D721Med (cell line): ENCODE results near the gene MOCS2.

Experiments used
- DNase-seq: peaks from one replicate; pipeline ENCODE4 v3.0.0; 2011; ENCODE audit warnings: low spot score; ENCODE audit not compliant: insufficient read length
- FAIRE-seq: peaks from 2 replicates; lab custom pipeline; 2011; peaks lifted over from hg19 to GRCh38; lab: Jason Lieb, UNC
- CTCF ChIP-seq: IDR thresholded peaks from 2 replicates; pipeline ENCODE4 v1.5.1; 2012; ENCODE audit warnings: mild to moderate bottlenecking, control low read depth; ENCODE audit not compliant: insufficient read depth; ENCODE audit errors: missing control alignments

Gene MOCS2

GRCh38 chr5:53069626-53070025, 39.9 kb downstream of the MOCS2 start:
- no peak for FAIRE-seq
- no peak for DNase-seq
- TF ChIP-seq CTCF: no peak

GRCh38 chr5:53068291-53068836, 41.2 kb downstream of the MOCS2 start:
- FAIRE-seq (no peak), DNase-seq (no peak)
- TF ChIP-seq CTCF: no peak

- no peak for TF ChIP-seq CTCF
- DNase-seq (no peak), FAIRE-seq (no peak)
Observed at GRCh38 chr5:53067641-53068040, 41.9 kb downstream of the MOCS2 start.

GRCh38 chr5:53066088-53066487, 43.5 kb downstream of the MOCS2 start:
- no peak for FAIRE-seq
- no peak for TF ChIP-seq CTCF
- no peak for DNase-seq

GRCh38 chr5:53063791-53064190, 45.8 kb downstream of the MOCS2 start:
- DNase-seq: no peak
- no peak for FAIRE-seq
- no peak for TF ChIP-seq CTCF

- no peak for TF ChIP-seq CTCF
- FAIRE-seq (no peak), DNase-seq (no peak)
Observed at GRCh38 chr5:53063176-53063575, 46.4 kb downstream of the MOCS2 start.

GRCh38 chr5:53059281-53059680, 50.3 kb downstream of the MOCS2 start:
- TF ChIP-seq CTCF: no peak
- FAIRE-seq (no peak), DNase-seq (no peak)
